H1 (cell line): ENCODE measurements around the gene BPGM. TPM values are rescaled to one million over a fixed set of nuclear protein-coding genes. Genes with fewer than 3 reads are reported as not detected.

Experiments
- CHD2 ChIP-seq: IDR thresholded peaks from 2 replicates; pipeline ENCODE4 v1.6.1; 2012; ENCODE audit warnings: low read length, improper control_type of control experiment
- CHD7 ChIP-seq: fragments of 300-600 bp; sonication (generic); IDR thresholded peaks from 2 replicates; pipeline ENCODE4 v1.7.1; 2012; ENCODE audit warnings: low read length, moderate library complexity, mild to moderate bottlenecking, inconsistent platforms; ENCODE audit not compliant: insufficient replicate concordance
- GABPA ChIP-seq: IDR thresholded peaks from 2 replicates; pipeline ENCODE4 v1.6.1; 2011; ENCODE audit warnings: mild to moderate bottlenecking, low read length, moderate library complexity, borderline replicate concordance; ENCODE audit not compliant: insufficient read depth
- SIRT6 ChIP-seq: IDR thresholded peaks from one replicate; pipeline ENCODE4 v1.7.1; 2012; ENCODE audit warnings: low read length, inconsistent platforms
- SP1 ChIP-seq: IDR thresholded peaks from 2 replicates; pipeline ENCODE4 v1.6.1; 2011; ENCODE audit warnings: low read depth, low read length
- polyA plus RNA-seq, 7 experiments: library from polyadenylated mRNA; depleted of rRNA in 3 of 7; stranded (reverse) in 5 of 7; unstranded in 2 of 7; fragments of >200 nt in 5 of 7; fragments of 200-250 nt in 2 of 7; gene quantifications; 1 replicate in 5 of 7; 2 replicates in 1 of 7; 4 replicates in 1 of 7; pipeline versions ENCODE4 v1.2.1 to v1.2.3, GENCODE V29; 2011 to 2013; ENCODE audit warnings: missing spikeins in 2 of 7, mixed read lengths in 2 of 7
- total RNA-seq: library from RNA; stranded (reverse); fragmentation: NEBNext Ultra II Directional; extraction: Animal tissue kit (Norgen Biotek cat#: 25700); gene quantifications from 2 replicates; pipeline ENCODE4 v1.2.1, GENCODE V29; 2021
- TF ChIP-seq, protein P1 (sequence below): IDR thresholded peaks from 2 replicates; pipeline ENCODE4 v1.6.1; 2011; ENCODE audit warnings: low read depth, mild to moderate bottlenecking, low read length; ENCODE audit not compliant: insufficient read depth

The BPGM gene
- total and polyA plus RNA-seq, 2 of the 8 experiments (the other 6 are each of a cell fraction or from before 2014, with no cell fraction given), result 9.7 to 15.3 TPM

GRCh38 chr7:134709197-134709596 lies 62.5 kb downstream of the BPGM start (continued):
- TF ChIP-seq, protein P1, sequence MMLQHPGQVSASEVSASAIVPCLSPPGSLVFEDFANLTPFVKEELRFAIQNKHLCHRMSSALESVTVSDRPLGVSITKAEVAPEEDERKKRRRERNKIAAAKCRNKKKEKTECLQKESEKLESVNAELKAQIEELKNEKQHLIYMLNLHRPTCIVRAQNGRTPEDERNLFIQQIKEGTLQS, result no peak
- TF ChIP-seq SIRT6 (no peak), GABPA (no peak), CHD2 (no peak), CHD7 (no peak), SP1 (no peak)
